OCI-LY3 (cell line): Measurements from ENCODE around the gene AGAP1.

Source experiments
- CTCF ChIP-seq: fragments of 200-600, 300-600 bp; sonication (generic); IDR thresholded peaks from 2 replicates; pipeline ENCODE4 v1.5.1; 2014; ENCODE audit warnings: antibody characterized with exemption, low read length, low read depth
- EZH2phosphoT487 ChIP-seq: fragments of 200-600 bp; shearing (Covaris generic); IDR thresholded peaks from 2 replicates; pipeline ENCODE4 v1.6.1; 2018; ENCODE audit warnings: antibody characterized with exemption, mixed run types, low read depth

GRCh38 chr2:235849489-235849888, 355.6 kb downstream of the AGAP1 start:
- no peak for TF ChIP-seq CTCF
- no peak for TF ChIP-seq EZH2phosphoT487
